Keratinocyte (primary cell): ENCODE results near the gene KIAA1217.

Experiments
- CTCF ChIP-seq, 3 experiments: IDR thresholded peaks in 1 of 3; conservative IDR thresholded peaks in 1 of 3; optimal IDR thresholded peaks in 1 of 3; 2 replicates in 2 of 3; 3 replicates in 1 of 3; pipeline versions ENCODE3 to v1.5.1; 2011; ENCODE audit warnings: low read length in 3 of 3, mild to moderate bottlenecking in 3 of 3, moderate library complexity in 2 of 3, control low read depth in 1 of 3, inconsistent platforms in 1 of 3; ENCODE audit not compliant: insufficient read depth in 2 of 3; ENCODE audit errors: extremely low read depth in 1 of 3
- EZH2 ChIP-seq: IDR thresholded peaks from one replicate; pipeline ENCODE4 v1.6.1; 2012; ENCODE audit warnings: inconsistent platforms, mild to moderate bottlenecking, low read length, moderate library complexity

GRCh38 chr10:24483701-24484100 is 274.8 kb downstream of the KIAA1217 start:
- TF ChIP-seq CTCF (optimal IDR thresholded peaks at IDR 0.05 in 1 of 3, IDR thresholded peaks at IDR 0.05 in 1 of 3, conservative IDR thresholded peaks at IDR 0.05 in 1 of 3; ENCODE audit: extremely low read depth in 1 of 3, insufficient read depth in 2 of 3, low read length in 3 of 3) (no peak), EZH2 (no peak)
